Upper lobe of right lung (tissue), 1 donor: Measurements from ENCODE around the gene FRMD4B. TPM values are rescaled to one million over a fixed set of nuclear protein-coding genes. Genes with fewer than 3 reads are reported as not detected.
A peak's percentile ranks its signal among the peaks of the same experiment; 100 is the strongest.

Experiments
- ATAC-seq: fragments of 200-7000 bp; cut with Tn5 transposase; one replicate; pipeline ENCODE4 v1.9.1; 2020; ENCODE audit warnings: mild to moderate bottlenecking, moderate library complexity
- DNase-seq: peaks from one replicate; pipeline ENCODE4 v3.0.0-alpha.2; 2020
- H3K27ac ChIP-seq: fragments of 200-600 bp; one replicate; pipeline ENCODE4 v1.8.0; 2022
- H3K27me3 ChIP-seq: fragments of 200-600 bp; one replicate; pipeline ENCODE4 v1.8.0; 2022; ENCODE audit warnings: mild to moderate bottlenecking
- H3K36me3 ChIP-seq: fragments of 200-600 bp; one replicate; pipeline ENCODE4 v1.8.0; 2022
- H3K4me1 ChIP-seq: fragments of 200-600 bp; one replicate; pipeline ENCODE4 v1.8.0; 2022
- H3K4me3 ChIP-seq: fragments of 200-600 bp; one replicate; pipeline ENCODE4 v1.8.0; 2022; ENCODE audit warnings: mild to moderate bottlenecking
- H3K9me3 ChIP-seq: fragments of 200-600 bp; one replicate; pipeline ENCODE4 v1.8.0; 2022
- intact Hi-C: fragments of 100-400 bp; cut with DNase I; formaldehyde crosslinking; loops from one replicate; pipeline ENCODE4 v1.11.0; 2022
- total RNA-seq: library from RNA; stranded (reverse); fragmentation: NEBNext Ultra II Directional; extraction: Animal tissue kit (Norgen Biotek cat#: 25700); gene quantifications from one replicate; pipeline ENCODE4 v1.2.1, GENCODE V29; 2021
- TF ChIP-seq, protein P1 (sequence below): fragments of 200-600 bp; IDR thresholded peaks from one replicate; pipeline ENCODE4 v1.8.0; 2022; ENCODE audit warnings: antibody characterized with exemption
- donor health status: DM: no; HTN: yes; CAD: no; lungs with severe emphysema.

The FRMD4B gene
- total RNA-seq, 1 donor from 2014 or later, result 60.7 TPM

DNA sequence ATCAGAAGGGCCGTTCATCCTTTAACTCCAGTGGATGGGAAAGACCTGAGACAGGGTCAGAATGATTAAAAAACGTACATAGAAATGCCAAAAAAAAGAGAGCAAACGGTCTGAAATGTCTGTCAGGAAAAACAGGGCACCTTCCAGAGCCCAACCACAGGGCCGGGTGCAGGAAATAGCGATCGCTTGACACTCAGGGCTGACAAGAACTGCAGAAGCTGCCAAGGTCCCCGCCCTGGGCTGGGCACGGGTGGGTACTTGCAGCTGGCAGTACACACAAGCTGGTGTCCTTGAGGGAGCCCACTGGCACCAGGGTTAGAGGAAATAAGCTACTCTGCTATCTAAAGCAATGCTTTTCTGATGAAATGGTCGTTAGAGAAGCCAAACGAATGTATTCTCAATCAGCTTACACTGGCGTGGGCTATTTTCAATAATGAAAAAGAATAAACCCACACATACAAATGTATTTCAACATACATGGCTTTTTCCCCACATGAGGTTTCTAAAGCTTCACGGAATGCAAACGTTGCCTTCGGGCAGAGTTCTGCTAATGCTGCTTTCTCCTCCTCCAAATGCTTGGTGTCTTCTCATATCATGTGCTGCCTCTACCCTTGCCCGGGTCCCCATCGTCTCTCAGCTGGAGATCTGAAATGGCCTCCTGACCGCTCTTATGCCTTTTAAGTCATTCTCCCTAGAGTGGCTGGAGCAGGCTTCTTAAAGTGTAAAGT, 15.6 kb downstream of the FRMD4B start:
- Histone ChIP-seq H3K4me1 (peaks cover 41% of the 10 kb centered on the region), H3K36me3 (no peaks in the 10 kb centered on the region), H3K4me3 (peak overlapping the region; percentile 23), H3K27me3 (no peaks in the 10 kb centered on the region), H3K9me3 (no peaks in the 10 kb centered on the region), H3K27ac (peak overlapping the region; percentile 76)
- peak; percentile 87 for DNase-seq
- peak; percentile 92 for ATAC-seq
- intact Hi-C loops, result no loop called here
- TF ChIP-seq, protein P1, sequence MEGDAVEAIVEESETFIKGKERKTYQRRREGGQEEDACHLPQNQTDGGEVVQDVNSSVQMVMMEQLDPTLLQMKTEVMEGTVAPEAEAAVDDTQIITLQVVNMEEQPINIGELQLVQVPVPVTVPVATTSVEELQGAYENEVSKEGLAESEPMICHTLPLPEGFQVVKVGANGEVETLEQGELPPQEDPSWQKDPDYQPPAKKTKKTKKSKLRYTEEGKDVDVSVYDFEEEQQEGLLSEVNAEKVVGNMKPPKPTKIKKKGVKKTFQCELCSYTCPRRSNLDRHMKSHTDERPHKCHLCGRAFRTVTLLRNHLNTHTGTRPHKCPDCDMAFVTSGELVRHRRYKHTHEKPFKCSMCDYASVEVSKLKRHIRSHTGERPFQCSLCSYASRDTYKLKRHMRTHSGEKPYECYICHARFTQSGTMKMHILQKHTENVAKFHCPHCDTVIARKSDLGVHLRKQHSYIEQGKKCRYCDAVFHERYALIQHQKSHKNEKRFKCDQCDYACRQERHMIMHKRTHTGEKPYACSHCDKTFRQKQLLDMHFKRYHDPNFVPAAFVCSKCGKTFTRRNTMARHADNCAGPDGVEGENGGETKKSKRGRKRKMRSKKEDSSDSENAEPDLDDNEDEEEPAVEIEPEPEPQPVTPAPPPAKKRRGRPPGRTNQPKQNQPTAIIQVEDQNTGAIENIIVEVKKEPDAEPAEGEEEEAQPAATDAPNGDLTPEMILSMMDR, result no peak

DNA sequence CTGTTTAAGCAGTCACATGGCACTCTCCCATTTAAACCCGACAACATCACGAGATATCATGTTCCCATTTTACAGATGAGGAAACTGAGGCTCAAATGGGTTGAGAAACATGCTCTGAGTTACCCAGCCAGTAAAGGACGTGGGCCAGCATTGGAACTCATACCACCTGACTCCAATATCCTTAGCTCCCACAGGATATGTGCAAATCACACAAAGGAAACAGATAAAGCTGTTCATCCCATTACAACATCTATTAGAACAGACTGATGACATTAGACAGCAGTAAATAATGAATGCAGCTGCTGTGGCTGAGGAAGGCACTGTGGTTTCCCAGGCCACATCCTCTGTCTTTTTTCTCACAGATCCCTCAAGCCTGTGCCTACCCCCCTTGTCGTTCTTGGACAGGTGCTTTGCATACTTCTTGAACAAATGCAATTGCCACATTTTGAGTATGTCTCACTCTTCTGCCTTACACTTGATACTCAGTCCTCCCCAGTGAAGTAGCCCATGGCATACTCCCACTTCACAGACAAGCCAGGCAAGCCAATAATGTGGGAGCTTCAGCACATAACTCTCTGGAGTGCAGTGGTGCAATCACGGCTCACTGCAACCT, 17.7 kb downstream of the FRMD4B start:
- H3K27ac ChIP-seq, result no peak overlapping the region
- TF ChIP-seq, protein P1, result no peak
- no peaks in the 10 kb centered on the region for H3K9me3 ChIP-seq
- peaks cover 41% of the 10 kb centered on the region for H3K4me1 ChIP-seq
- intact Hi-C loops, result no loop called here
- H3K36me3 ChIP-seq, result no peaks in the 10 kb centered on the region
- H3K27me3 ChIP-seq, result no peaks in the 10 kb centered on the region
- ATAC-seq (peak; percentile 63), DNase-seq (no peak)
- H3K4me3 ChIP-seq, result no peak overlapping the region

DNA sequence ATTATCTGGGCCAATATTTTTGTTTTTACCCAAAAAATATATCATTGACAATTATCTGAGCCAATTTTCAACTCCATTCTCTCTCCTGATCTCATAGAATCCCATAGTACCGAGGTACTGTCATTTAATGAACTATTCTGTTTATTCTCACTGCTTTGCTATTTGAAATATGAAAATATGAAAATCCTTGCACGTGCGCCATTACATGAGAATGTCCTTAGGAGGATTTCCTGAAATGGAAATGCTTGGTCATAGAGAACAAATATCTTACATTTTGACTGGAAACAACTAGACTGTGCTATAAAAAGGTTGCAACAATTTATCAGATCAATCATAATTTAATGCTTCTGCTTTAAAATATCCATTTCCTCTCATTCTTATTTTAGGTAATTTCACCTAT, 18.3 kb downstream of the FRMD4B start:
- ATAC-seq, result no peak
- Histone ChIP-seq H3K9me3 (no peaks in the 10 kb centered on the region), H3K4me3 (no peak overlapping the region), H3K27me3 (no peaks in the 10 kb centered on the region), H3K4me1 (peaks cover 41% of the 10 kb centered on the region), H3K27ac (no peak overlapping the region), H3K36me3 (no peaks in the 10 kb centered on the region)
- TF ChIP-seq, protein P1, result no peak
- intact Hi-C loops, result no loop called here
- no peak for DNase-seq

DNA sequence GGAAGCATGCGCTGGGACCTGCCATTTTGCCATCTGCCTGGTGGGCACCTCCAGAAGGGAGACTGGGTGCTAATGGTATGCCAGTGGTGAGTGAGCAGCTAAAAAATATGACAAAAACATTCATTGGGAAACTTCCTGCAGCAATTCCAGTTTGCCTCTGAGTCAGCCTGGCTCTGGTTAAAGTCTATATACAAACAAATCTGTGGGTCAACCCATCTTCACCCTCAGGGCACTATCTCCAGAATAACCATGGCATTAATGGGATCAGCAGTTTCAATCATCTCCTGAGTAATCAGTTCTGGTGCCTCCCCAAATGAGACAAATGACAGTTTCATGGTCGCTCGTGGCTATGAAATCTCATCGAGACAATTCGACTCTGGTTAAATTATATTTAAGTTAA, 21.5 kb downstream of the FRMD4B start:
- DNase-seq (no peak), ATAC-seq (no peak)
- H3K4me3 ChIP-seq, result no peak overlapping the region
- no peaks in the 10 kb centered on the region for H3K27me3 ChIP-seq
- H3K9me3 ChIP-seq, result no peaks in the 10 kb centered on the region
- TF ChIP-seq, protein P1, result no peak
- H3K4me1 ChIP-seq, result peaks cover 19% of the 10 kb centered on the region
- no peak overlapping the region for H3K27ac ChIP-seq
- no peaks in the 10 kb centered on the region for H3K36me3 ChIP-seq
- intact Hi-C loops, result no loop called here

DNA sequence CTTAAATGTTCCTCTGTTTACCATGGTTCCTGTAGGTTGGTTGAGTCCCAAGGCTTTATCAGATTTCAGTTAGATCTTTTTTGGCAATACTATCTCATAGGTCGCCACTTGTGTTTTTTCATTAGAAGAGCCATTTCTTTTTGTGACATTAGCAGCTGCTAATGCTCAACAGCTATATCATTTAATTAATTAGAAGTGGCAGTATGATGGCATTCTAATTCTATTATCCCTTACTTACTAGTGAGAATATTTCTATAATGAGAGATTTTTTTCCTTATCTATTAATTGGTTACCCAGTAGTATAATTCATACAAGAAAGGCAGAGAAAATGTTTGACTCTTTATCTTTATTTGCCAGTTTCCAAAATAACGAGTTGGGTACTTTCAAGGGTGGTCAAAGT, 25.2 kb downstream of the FRMD4B start:
- H3K4me1 ChIP-seq, result no peaks in the 10 kb centered on the region
- no peak overlapping the region for H3K4me3 ChIP-seq
- DNase-seq, result no peak
- H3K9me3 ChIP-seq, result no peaks in the 10 kb centered on the region
- intact Hi-C loops, result no loop called here
- H3K27ac ChIP-seq, result no peak overlapping the region
- TF ChIP-seq, protein P1, result no peak
- no peak for ATAC-seq
- no peaks in the 10 kb centered on the region for H3K27me3 ChIP-seq
- no peaks in the 10 kb centered on the region for H3K36me3 ChIP-seq
